DOHH2 (cell line): Measurements from ENCODE around the gene STK25.

Experiments used
- H3F3A ChIP-seq: fragments of 200-600 bp; sonication (generic), shearing (Covaris generic); 2 replicates; pipeline ENCODE4 v1.6.0; 2016; ENCODE audit warnings: antibody characterized with exemption, mild to moderate bottlenecking; ENCODE audit not compliant: control insufficient read depth, insufficient read depth
- H3K27ac ChIP-seq: fragments of 200-600 bp; sonication (generic); 2 replicates; pipeline ENCODE4 v1.5.1; 2014; ENCODE audit warnings: low read depth, mild to moderate bottlenecking, low read length, moderate library complexity
- H3K27me3 ChIP-seq: fragments of 200-600 bp; sonication (generic); 2 replicates; pipeline ENCODE4 v1.6.1; 2014; ENCODE audit warnings: mild to moderate bottlenecking, low read length, mixed read lengths; ENCODE audit not compliant: control insufficient read depth
- H3K36me3 ChIP-seq: fragments of 200-600 bp; sonication (generic); 2 replicates; pipeline ENCODE4 v1.6.1; 2014; ENCODE audit warnings: mild to moderate bottlenecking, low read length, moderate library complexity, mixed read lengths; ENCODE audit not compliant: control insufficient read depth
- H3K4me1 ChIP-seq: fragments of 200-600 bp; sonication (generic); 2 replicates; pipeline ENCODE4 v1.6.1; 2014; ENCODE audit warnings: mild to moderate bottlenecking, low read length, mixed read lengths; ENCODE audit not compliant: control insufficient read depth
- H3K4me2 ChIP-seq: fragments of 200-600 bp; sonication (generic); 2 replicates; pipeline ENCODE4 v1.6.0; 2014; ENCODE audit warnings: mild to moderate bottlenecking, low read length, moderate library complexity
- H3K4me3 ChIP-seq: fragments of 200-600 bp; sonication (generic); 2 replicates; pipeline ENCODE4 v1.5.1; 2014; ENCODE audit warnings: mild to moderate bottlenecking, low read length, mixed read lengths
- H3K79me2 ChIP-seq: fragments of 200-600 bp; sonication (generic); 2 replicates; pipeline ENCODE4 v1.6.1; 2014; ENCODE audit warnings: mild to moderate bottlenecking, low read length, mixed read lengths; ENCODE audit not compliant: control insufficient read depth
- H3K9me2 ChIP-seq: fragments of 200-600 bp; sonication (generic); replicated peaks from 2 replicates; pipeline ENCODE4 v1.6.1; 2014; ENCODE audit warnings: mild to moderate bottlenecking, low read length, mixed read lengths; ENCODE audit not compliant: control insufficient read depth
- H3K9me3 ChIP-seq: fragments of 200-600 bp; sonication (generic); 2 replicates; pipeline ENCODE4 v1.6.1; 2014; ENCODE audit warnings: antibody characterized with exemption, low read length, mixed read lengths; ENCODE audit not compliant: control insufficient read depth, insufficient read depth
- H4K20me1 ChIP-seq: fragments of 200-600 bp; sonication (generic); 2 replicates; pipeline ENCODE4 v1.6.0; 2014; ENCODE audit warnings: low read depth, mild to moderate bottlenecking, antibody characterized with exemption, low read length, moderate library complexity; ENCODE audit not compliant: control insufficient read depth, insufficient read depth
- CTCF ChIP-seq: fragments of 200-600 bp; sonication (generic); IDR thresholded peaks from one replicate; pipeline ENCODE4 v1.5.1; 2014; ENCODE audit warnings: antibody characterized with exemption, mild to moderate bottlenecking, low read depth, low read length; ENCODE audit not compliant: poor library complexity, severe bottlenecking
- EZH2phosphoT487 ChIP-seq: fragments of 200-600 bp; sonication (generic); IDR thresholded peaks from 2 replicates; pipeline ENCODE4 v1.6.1; 2017; ENCODE audit warnings: borderline replicate concordance, mild to moderate bottlenecking, antibody characterized with exemption, low read length, moderate library complexity, mixed read lengths

Gene STK25

GRCh38 chr2:241508240-241509154 lies at the start of gene STK25:
Gene STK25 (minus strand): TSS chr2:241508584. CDS start chr2:241508035, 549 bp downstream.
- peaks cover 6% of the 10 kb centered on the region; the same call in 1 of the 2 replicates for H4K20me1 ChIP-seq
- H3K36me3 ChIP-seq, result peaks cover 8% of the 10 kb centered on the region
- peaks cover 10% of the 10 kb centered on the region for H3K27me3 ChIP-seq
- TF ChIP-seq EZH2phosphoT487, result no peak
- TF ChIP-seq CTCF, result no peak
- peak within 1 kb of the TSS; percentile 98 for H3K4me3 ChIP-seq
- H3F3A ChIP-seq, result no peaks in the 10 kb centered on the region
- no peak within 1 kb of the TSS for H3K27ac ChIP-seq
- peak within 1 kb of the TSS; percentile 89 for H3K4me2 ChIP-seq
- no peaks in the 10 kb centered on the region for H3K9me2 ChIP-seq
- H3K4me1 ChIP-seq, result peaks cover 15% of the 10 kb centered on the region
- H3K79me2 ChIP-seq, result peaks cover 48% of the 10 kb centered on the region
- H3K9me3 ChIP-seq, result 0 out of 2 replicates have a peak, but pooled peaks cover 4% of the 10 kb centered on the region

GRCh38 chr2:241556746-241557145 lies 48.4 kb upstream of the STK25 start:
- H4K20me1 ChIP-seq, result no peaks in the 10 kb centered on the region
- H3F3A ChIP-seq, result peaks cover 5% of the 10 kb centered on the region
- H3K4me3 ChIP-seq, result no peak overlapping the region

DNA sequence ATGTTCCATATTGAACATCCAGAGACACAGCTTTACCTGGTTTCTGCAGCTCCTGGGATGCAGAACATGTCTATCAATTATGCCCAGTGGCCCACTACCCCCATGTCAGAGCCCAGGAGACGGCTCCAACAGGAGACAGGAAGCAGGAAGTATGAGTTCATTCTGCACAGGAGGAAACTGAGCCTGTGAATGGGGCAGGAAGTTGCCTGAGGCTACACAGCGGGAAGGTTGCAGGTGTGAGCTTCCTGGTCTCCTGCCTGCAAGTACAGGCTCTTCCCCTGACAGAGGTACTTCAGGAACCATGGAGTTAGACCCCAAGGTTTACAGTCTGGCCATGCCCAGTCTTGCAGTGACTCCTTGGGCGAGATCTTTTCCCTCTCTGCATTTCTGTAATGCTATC lies 47.3 kb upstream of the STK25 start:
- peaks cover 8% of the 10 kb centered on the region for H3K4me1 ChIP-seq
- no peaks in the 10 kb centered on the region for H3K79me2 ChIP-seq
- no peak overlapping the region for H3K27ac ChIP-seq
- H4K20me1 ChIP-seq, result no peaks in the 10 kb centered on the region
- no peaks in the 10 kb centered on the region; the same call in 1 of the 2 replicates for H3K27me3 ChIP-seq
- H3K9me3 ChIP-seq, result no peaks in the 10 kb centered on the region
- no peaks in the 10 kb centered on the region for H3K9me2 ChIP-seq
- H3K4me3 ChIP-seq, result peak overlapping the region; percentile 14
- peak overlapping the region; percentile 44 for H3K4me2 ChIP-seq
- H3K36me3 ChIP-seq, result no peaks in the 10 kb centered on the region
- H3F3A ChIP-seq, result peaks cover 5% of the 10 kb centered on the region
- TF ChIP-seq CTCF (no peak), EZH2phosphoT487 (no peak)

More at GRCh38 chr2:241556746-241557145, 48.4 kb upstream of the STK25 start:
- Histone ChIP-seq H3K79me2 (no peaks in the 10 kb centered on the region), H3K36me3 (no peaks in the 10 kb centered on the region), H3K27me3 (no peaks in the 10 kb centered on the region), H3K27ac (no peak overlapping the region), H3K4me1 (peaks cover 8% of the 10 kb centered on the region), H3K9me2 (no peaks in the 10 kb centered on the region), H3K4me2 (no peak overlapping the region), H3K9me3 (no peaks in the 10 kb centered on the region)
- TF ChIP-seq EZH2phosphoT487 (no peak), CTCF (no peak)
